CD4-positive, alpha-beta T cell treated with Interleukin-10 for 1 hour (primary cell): Measurements from ENCODE around the gene ZNF552.
"Not testable (repeated sequence)": the region's sequence is repeated elsewhere in the genome, so short reads cannot be mapped to it uniquely, and the experiment has no call there.

Experiments used
- DNase-seq: peaks from one replicate; pipeline ENCODE4 v3.0.0-alpha.2; 2020

Gene ZNF552

GRCh38 chr19:57817976-57818375 lies 3.3 kb upstream of the ZNF552 start:
- DNase-seq, result no peak

GRCh38 chr19:57816652-57817051 lies 1.9 kb upstream of the ZNF552 start:
- DNase-seq, result no peak

DNA sequence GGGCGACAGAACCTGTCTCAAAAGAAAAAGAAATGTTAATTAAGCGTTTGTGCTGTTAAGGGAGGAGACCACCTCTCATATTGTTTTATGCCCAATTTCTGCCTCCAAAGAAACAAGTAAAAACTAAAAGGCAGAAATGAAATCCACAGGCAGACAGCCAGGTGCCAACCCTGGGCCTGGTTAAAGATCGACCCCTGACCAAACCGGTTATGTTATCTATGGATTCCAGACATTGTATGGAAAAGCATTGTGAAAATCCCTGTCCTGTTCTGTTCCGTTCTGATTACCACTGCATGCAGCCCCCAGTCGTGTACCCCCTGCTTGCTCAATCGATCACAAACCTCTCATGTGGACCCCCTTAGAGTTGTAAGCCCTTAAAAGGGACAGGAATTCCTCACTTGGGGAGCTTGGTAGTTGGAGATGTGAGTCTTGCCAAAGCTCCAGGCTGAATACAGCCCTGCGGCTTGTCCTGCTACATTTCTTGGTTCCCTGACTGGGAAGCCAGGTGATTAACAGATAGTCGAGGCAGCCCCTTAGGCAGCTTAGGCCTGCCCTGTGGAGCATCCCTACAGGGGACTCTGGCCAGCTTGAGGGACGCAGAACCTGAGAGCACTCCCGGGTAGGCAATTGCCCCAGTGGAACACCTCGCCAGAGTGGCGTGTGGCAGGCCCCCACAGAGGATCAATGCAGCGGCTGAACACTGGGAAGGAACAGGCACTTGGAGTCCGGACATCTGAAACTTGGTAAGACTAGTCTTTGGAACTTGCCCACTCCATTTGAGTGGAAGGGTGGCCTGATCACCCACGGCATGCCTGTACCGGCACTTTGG lies 748 bp upstream of the ZNF552 start:
- DNase-seq, result no peak

GRCh38 chr19:57813919-57814504 lies 701 bp downstream of the ZNF552 start:
- no peak for DNase-seq

DNA sequence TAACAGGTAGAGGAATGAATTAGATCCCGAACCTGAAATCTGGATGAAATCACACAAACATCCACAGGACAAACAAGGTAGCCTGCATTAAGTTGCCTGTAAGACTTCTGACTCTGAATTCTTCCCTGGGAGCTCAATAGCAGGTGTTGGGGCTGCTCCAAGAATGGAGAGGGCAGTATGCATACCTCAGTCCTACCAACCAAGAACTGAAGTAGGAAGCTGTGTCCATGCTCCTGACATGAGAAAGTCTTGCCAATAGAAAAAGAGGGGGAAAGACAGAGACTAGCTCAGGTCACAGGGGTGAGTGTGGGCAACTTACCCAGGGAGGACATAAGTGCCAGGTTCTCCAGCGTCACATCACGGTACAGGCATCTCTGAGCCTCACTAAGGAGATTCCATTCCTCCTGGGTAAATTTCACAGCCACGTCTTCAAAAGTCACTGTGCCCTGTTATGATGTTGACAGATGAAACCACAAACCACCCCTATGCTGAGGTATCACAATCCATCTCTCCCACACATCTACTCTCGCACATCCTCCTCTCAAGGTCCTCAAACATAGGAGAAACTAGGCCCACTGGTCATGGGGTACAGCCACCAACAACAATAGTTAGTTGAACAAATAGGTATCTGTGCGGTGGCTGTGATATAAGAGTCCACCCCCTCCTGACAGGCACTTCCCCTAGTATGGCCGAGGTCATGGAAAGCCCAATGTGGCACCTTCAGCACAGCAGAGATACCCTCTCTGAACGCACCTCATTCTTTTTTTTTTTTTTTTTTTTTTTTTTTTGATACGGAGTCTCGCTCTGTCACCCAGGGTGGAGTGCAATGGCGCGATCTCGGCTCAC lies 1.5 kb downstream of the ZNF552 start:
- DNase-seq, result not testable (repeated sequence)

DNA sequence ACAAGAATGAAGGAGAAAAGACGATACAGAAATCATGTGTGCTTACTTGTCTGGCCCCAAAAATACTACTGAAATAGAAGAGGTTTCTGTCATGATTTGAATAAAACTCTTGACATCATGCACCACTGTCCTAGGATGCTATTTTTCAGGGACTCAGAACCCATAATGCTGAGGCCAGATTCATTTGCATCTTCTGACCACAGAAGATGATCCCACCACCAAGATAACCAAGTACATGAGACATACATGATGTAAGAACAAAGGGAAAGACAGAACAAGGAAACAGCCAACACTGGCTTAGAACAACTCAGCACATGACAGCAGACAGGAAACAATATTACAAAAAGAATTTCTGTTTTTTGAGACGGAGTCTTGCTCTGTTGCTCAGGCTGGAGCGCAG lies 2.5 kb downstream of the ZNF552 start:
- no peak for DNase-seq

DNA sequence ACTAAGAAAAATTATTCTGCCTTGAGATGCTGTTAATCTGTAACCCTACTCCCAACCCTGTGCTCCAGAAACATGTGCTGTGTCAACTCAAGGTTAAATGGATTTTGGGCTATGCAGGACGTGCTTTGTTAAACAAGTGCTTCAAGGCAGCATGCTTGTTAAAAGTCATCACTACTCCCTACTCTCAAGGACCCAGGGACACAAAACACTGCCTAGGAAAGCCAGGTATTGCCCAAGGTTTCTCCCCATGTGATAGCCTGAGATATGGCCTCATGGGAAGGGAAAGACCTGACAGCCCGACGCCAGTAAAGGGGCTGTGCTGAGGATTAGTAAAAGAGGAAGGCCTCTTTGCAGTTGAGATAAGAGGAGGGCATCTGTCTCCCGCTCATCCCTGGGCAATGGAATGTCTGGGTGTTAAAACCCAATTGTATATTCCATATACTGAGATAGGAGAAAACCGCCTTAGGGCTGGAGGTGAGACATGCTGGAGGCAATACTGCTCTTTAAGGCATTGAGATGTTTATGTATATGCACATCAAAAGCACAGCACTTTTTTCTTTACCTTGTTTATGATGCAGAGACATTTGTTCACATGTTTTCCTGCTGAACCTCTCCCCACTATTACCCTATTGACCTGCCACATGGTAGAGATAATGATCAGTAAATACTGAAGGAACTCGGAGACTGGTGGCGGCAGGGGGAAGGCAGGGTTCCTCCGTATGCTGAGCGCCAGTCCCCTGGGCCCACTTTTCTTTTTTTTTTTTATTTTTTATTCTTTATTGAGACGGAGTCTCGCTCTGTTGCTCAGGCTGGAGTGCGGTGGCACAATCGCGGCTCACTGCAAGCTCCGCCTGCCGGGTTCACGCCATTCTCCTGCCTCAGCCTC lies 4.1 kb downstream of the ZNF552 start:
- DNase-seq, result not testable (repeated sequence)

- no peak for DNase-seq
Measured at GRCh38 chr19:57807541-57807940, 7.2 kb downstream of the ZNF552 start.

DNA sequence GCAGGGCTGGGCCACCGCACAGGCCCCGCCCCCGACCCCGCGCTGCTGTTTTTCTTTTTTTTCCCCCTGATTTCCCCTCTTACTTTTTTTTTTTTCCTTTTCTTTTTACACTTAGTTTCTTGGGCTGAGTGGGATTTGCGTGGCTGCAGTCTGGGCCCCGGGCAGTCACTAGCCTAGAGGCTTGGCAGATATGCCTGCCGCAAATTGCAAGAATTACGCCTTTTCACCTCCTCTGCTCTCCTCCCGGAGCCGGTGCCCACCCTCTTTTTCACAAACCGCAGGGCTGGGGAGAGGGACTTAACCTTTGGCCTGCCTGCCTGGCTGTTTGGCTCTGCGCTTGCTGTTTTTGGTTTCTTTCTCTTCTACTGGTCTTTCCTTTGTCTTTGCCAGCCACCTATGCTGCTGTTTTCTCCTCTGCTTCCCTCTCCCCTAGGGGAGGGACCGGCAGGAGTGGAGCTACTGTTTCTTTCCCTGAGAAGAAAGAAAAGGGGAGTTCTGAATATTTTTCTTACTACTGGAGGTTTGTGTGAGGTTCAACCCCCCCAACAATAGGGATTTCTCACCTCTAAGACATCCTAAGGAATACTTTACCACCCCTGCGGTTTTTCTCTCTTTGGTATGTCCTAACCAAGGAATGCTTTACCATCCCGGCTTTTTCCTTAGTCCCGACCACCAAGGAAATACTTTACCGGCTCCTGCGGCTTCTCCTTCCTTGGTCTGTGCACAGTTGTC lies 11.0 kb downstream of the ZNF552 start:
- no peak for DNase-seq

- no peak for DNase-seq
Measured at GRCh38 chr19:57803265-57803593, 11.5 kb downstream of the ZNF552 start.

DNA sequence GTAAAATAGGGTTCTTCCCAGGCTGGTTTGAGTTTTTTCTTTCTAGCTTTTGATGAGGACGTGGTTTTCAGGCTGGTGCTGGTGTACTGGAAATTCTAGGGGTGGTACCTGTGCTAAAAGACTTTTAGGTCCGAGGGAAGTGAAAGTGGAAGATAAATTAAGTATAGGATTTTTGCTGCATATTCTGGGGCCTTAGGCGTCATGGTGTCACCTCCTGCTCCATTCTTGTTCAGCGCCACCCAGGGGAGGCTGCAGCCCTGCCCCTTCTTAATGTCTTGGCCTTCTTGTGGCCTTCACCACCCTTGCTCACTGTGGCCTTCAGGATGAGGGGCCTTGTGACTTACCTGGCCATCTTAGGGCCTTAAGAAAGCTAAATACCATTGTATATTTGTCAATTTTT lies 12.4 kb downstream of the ZNF552 start:
- DNase-seq, result no peak

GRCh38 chr19:57800696-57801095 lies 14.0 kb downstream of the ZNF552 start:
- no peak for DNase-seq

GRCh38 chr19:57796580-57796979 lies 18.1 kb downstream of the ZNF552 start:
- DNase-seq, result not testable (repeated sequence)

GRCh38 chr19:57789288-57789687 lies 25.4 kb downstream of the ZNF552 start:
- no peak for DNase-seq

GRCh38 chr19:57788114-57788692 lies 26.5 kb downstream of the ZNF552 start:
- DNase-seq, result no peak

DNA sequence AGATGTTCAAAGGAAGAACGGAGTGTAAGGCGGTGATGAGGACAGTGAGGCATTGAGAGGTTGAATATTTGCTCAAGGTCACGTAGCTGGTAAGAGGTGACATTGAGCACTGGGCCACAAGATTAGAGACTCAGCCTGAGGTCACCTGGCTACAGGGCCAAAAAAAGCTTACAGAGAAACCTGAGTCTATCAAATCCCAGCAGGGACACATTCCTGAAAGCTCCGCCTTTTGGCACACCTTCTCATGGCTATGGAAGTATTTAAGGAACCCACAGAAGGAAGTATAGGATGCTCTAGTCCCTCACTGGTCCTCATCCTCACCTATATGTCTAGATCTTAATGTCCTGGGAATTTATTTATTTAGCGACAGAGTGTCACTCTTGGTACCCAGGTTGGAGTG lies 27.8 kb downstream of the ZNF552 start:
- DNase-seq, result no peak

DNA sequence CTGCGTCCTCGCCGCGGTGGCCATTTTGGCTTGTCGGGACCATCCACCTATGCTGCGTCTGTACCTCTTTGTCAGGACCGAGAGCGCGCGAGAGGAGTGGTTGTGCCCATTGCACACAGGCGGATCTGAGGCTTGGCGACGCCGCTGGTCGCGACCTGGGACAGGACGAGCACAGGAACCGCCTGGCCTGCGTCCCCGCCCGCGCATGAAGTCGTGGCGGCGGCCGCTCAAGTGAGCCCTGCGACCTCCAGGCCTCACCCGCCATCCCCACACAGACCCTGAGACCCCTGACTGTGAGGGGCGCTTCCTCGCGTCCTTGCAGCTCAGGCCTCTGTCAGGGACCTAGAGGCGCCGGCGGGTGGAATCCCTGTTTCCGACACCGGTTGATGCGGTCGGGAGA lies 28.4 kb downstream of the ZNF552 start:
- no peak for DNase-seq

- DNase-seq, result no peak
Measured at GRCh38 chr19:57779220-57779845, 35.4 kb downstream of the ZNF552 start.

GRCh38 chr19:57778336-57778735 lies 36.4 kb downstream of the ZNF552 start:
- no peak for DNase-seq

DNA sequence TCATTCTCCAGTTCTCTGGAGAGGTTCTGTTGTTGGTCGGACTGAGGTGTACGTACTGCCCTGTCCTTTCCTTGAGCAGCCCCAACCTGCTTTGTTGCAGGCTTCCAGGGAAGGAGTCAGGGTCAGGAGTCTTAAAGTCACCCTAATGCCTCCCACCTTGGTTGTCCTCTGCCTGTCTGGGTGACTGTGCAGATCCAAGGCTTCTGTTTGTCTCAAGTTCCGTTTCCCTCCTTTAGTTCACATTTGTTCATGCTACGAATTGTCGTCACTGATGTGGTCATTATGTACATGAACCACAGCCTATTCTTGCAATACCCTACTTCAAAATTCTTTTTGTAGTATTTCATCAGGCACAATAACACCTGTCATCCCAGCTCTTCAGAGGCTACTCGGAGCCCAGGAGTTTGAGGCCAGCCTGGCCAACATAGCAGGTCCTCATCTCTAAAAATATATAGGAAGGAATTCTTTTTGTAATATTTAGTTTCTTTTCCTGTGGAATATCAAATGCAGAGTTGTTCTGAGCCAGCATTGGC lies 37.9 kb downstream of the ZNF552 start:
- no peak for DNase-seq

DNA sequence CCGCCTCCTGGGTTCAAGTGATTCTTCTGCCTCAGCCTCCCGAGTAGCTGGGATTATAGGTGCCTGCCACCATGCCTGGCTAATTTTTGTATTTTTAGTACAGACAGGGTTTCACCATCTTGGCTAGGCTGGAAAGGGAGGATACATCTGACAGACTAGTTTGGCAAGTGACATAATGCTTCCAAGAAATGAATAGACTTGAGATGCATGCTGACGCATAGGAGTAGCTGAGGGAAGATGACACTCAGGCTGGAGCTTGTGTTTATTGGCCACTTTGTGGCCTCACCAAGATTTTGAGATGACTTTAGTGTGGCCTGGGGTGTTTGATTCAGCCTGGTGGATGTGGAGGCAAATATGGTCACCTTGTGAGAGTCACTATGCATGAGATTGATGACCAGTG lies 41.2 kb downstream of the ZNF552 start:
- DNase-seq, result no peak
